ENCODE data around the gene SURF6.

SURF6 gene

GRCh38 chr9:133294257-133294656, 41.7 kb downstream of the SURF6 start:
- no peak for TF ChIP-seq CTCF (IDR thresholded peaks at IDR 0.05)

- no peak for TF ChIP-seq CTCF (IDR thresholded peaks at IDR 0.05)
Measured at GRCh38 chr9:133290751-133291302, 45.2 kb downstream of the SURF6 start.

- TF ChIP-seq CTCF (IDR thresholded peaks at IDR 0.05): no peak
Measured at GRCh38 chr9:133286523-133286922, 49.5 kb downstream of the SURF6 start.

GRCh38 chr9:133285252-133285775, 50.7 kb downstream of the SURF6 start:
- no peak for TF ChIP-seq CTCF (IDR thresholded peaks at IDR 0.05)

- TF ChIP-seq CTCF (IDR thresholded peaks at IDR 0.05): no peak
Measured at GRCh38 chr9:133284362-133284761, 51.6 kb downstream of the SURF6 start.

- TF ChIP-seq CTCF (IDR thresholded peaks at IDR 0.05): no peak
Measured at GRCh38 chr9:133282464-133283238, 53.3 kb downstream of the SURF6 start.

GRCh38 chr9:133280392-133280791, 55.6 kb downstream of the SURF6 start:
- no peak for TF ChIP-seq CTCF (IDR thresholded peaks at IDR 0.05)

All from LNCAP (cell line).